ENCODE results near the gene POLR2M. TPM values are rescaled to one million over a fixed set of nuclear protein-coding genes. Genes with fewer than 3 reads are reported as not detected.

The POLR2M gene
- total RNA-seq, 1 experiment from 2014 or later, result 110 TPM

DNA sequence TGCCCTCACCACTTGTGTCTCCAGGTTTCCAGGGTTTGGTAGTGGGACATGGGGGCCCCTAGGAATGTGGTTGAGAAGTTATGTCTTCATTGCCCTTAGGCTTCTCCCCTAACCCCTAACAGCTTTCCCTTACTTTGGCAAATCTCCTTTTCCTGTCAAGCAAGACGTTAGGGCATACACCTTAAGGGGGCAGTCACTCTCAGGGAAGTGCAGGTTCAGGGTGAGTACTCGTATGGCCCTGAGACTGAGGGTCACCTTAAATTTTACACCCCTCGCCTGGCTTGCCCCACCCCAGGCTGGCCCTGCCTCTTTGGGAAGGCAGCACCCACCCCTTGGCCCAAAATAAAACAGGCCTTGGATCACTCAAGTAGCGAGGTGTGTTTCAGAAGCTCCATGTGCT lies 33.5 kb downstream of the POLR2M start:
- no peaks in the 10 kb centered on the region for H3K27me3 ChIP-seq (ENCODE audit: control insufficient read depth, insufficient read depth, low read length)
- H3K4me3 ChIP-seq (ENCODE audit: insufficient read depth, low read depth, low read length), result no peak overlapping the region
- DNase-seq, result peak; percentile 48
- no peaks in the 10 kb centered on the region for H3K36me3 ChIP-seq (replicated peaks; ENCODE audit: control insufficient read depth, insufficient read depth, low read length)

DNA sequence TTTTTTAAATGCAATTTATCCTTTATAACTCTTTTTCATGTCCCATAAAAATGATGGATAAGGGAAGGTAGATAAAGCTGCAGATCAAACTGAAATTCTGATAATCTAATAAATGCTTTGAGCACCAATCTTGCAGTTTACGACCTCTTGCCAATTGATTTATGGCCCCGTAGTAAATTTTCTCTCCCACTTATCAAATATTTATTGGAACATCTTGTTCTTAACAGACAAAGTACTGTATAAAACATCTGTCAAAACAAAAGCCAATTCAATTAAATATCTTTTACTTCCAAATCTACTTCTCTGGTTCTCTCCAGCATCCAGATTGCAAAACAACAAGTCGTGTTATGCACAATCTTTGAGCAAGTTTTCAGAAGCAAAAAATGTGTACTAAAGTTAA lies 34.6 kb downstream of the POLR2M start:
- Histone ChIP-seq H3K4me3 (ENCODE audit: insufficient read depth, low read depth, low read length) (no peak overlapping the region), H3K36me3 (replicated peaks; ENCODE audit: control insufficient read depth, insufficient read depth, low read length) (no peaks in the 10 kb centered on the region), H3K27me3 (ENCODE audit: control insufficient read depth, insufficient read depth, low read length) (no peaks in the 10 kb centered on the region)
- no peak for DNase-seq

DNA sequence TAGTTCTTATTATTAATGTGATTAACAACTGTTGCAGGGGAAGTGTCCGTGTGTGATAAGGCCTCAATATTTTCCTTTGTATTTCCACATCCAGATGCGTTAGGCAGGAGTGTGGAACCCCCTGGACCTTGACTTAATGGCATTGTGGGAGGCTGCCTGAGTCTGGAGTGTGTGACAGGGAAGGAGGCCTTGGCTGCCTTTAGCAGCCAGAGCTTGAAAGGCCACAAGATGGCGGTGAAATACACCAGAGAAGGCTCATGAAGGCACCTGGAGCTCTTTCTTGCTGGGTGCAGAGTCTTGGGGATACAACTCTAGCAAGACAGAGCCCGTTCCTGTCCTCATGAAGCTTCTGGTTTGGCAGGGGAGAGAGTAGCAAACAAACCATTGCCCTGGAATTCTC lies 36.9 kb downstream of the POLR2M start:
- Histone ChIP-seq H3K36me3 (replicated peaks; ENCODE audit: control insufficient read depth, insufficient read depth, low read length) (no peaks in the 10 kb centered on the region), H3K27me3 (ENCODE audit: control insufficient read depth, insufficient read depth, low read length) (no peaks in the 10 kb centered on the region), H3K4me3 (ENCODE audit: insufficient read depth, low read depth, low read length) (no peak overlapping the region)
- DNase-seq, result peak; percentile 26

DNA sequence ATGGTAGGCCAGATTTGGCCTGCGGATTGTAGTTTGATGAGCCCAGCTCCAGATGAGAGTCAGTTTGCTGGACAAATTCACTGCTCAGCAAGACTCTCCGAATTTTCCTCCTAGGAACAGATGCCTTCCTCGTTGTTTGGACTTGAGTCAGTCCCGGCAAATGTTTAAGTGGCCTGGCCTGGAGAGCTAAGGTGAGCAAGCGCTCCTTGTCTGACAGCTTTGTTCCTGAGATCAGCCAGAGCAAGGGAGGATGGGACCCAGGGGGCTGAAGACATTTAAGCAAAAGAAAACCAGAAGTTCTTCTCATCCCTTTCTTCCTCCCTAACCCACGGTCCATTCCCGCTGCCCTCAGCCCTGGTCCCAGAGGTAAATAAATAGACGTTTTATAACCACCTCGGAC lies 40.3 kb downstream of the POLR2M start:
- Histone ChIP-seq H3K4me3 (ENCODE audit: insufficient read depth, low read depth, low read length) (no peak overlapping the region), H3K36me3 (replicated peaks; ENCODE audit: control insufficient read depth, insufficient read depth, low read length) (no peaks in the 10 kb centered on the region), H3K27me3 (ENCODE audit: control insufficient read depth, insufficient read depth, low read length) (no peaks in the 10 kb centered on the region)
- no peak for DNase-seq

DNA sequence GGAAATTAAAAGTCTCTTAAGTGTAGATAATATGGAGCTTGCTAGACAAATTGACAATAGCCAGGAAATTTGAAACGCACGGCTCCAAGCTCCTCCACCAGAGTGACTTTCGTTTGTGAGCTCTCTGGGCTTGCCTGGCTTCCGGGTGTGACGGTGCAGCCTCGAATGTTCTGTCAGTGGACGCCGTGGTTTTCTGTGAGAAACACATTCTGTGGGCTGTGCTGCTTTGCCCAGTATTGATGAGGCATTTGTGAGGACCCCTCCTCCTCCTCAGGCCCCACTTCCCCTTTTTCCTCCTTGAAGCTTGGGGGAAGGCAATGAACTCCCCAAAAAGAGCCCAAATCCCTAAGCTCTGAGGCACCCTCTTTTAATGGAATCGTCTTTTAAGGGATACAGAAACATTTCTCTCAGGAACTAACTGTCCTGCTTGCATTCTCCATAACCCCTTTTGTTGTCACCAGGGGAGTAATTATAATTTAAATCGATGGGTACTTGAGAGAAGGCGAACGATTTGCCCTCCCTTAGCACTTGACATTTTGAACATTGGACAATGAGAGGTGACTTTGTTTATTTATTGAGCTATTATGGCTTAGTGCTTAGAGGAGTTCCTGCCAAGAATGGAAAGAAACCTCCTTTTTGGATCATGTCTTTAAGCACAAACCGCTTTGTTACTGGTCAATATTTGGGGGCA lies 40.8 kb downstream of the POLR2M start:
- Histone ChIP-seq H3K27me3 (ENCODE audit: control insufficient read depth, insufficient read depth, low read length) (no peaks in the 10 kb centered on the region), H3K36me3 (replicated peaks; ENCODE audit: control insufficient read depth, insufficient read depth, low read length) (no peaks in the 10 kb centered on the region), H3K4me3 (ENCODE audit: insufficient read depth, low read depth, low read length) (no peak overlapping the region)
- no peak for DNase-seq

DNA sequence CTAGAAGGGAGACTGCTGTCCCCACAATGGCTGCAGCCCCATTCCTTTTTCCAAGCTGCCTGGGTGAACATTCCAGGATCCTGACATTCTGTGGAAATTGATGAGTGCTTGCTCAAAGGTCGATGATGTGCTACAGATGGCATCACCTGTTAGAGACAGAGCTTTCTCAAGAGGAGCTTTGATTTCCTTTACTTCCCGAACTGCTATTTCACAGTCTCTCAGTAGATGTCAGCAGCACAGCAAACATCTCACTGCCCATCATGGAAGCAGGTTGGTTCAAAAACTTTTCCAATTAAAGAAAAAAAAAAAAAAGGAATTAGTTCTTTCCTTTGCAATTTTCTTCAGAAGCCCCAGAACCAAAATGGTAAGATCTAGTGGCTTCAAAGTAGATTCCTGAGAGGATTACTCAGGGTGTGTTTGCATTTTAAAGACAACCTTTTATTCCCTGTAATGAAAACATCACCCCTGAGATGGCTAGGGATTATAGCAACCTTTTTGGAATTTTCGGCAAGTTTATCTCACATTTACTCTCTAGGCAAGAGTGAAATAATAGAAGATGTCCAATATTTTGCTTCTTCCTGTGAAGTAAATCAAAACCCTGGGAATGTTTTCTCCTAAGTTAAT lies 44.8 kb downstream of the POLR2M start:
- H3K4me3 ChIP-seq (ENCODE audit: insufficient read depth, low read depth, low read length), result no peak overlapping the region
- H3K36me3 ChIP-seq (replicated peaks; ENCODE audit: control insufficient read depth, insufficient read depth, low read length), result no peaks in the 10 kb centered on the region
- peak; percentile 56 for DNase-seq
- no peaks in the 10 kb centered on the region for H3K27me3 ChIP-seq (ENCODE audit: control insufficient read depth, insufficient read depth, low read length)

DNA sequence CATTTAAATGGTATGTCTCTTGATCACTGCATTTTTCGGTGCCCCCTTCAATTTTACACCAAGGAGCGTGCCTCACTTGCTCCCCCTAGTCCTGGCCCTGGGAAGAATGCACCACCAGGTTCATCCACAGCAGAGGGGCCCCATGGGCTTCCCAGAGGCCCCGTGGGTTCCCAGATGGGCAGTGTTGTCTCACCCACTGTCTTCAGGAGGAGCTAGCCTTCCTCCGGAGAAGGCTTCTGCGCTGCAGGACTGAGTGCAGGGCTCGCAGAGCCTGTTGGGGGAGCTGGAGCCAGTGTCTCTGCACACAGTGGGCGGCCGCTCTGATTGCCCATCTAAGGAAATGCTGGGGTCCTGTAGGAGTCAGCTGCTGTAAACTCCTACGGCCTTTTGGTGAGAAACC lies 45.9 kb downstream of the POLR2M start:
- Histone ChIP-seq H3K4me3 (ENCODE audit: insufficient read depth, low read depth, low read length) (no peak overlapping the region), H3K27me3 (ENCODE audit: control insufficient read depth, insufficient read depth, low read length) (no peaks in the 10 kb centered on the region), H3K36me3 (replicated peaks; ENCODE audit: control insufficient read depth, insufficient read depth, low read length) (no peaks in the 10 kb centered on the region)
- peak; percentile 73 for DNase-seq

DNA sequence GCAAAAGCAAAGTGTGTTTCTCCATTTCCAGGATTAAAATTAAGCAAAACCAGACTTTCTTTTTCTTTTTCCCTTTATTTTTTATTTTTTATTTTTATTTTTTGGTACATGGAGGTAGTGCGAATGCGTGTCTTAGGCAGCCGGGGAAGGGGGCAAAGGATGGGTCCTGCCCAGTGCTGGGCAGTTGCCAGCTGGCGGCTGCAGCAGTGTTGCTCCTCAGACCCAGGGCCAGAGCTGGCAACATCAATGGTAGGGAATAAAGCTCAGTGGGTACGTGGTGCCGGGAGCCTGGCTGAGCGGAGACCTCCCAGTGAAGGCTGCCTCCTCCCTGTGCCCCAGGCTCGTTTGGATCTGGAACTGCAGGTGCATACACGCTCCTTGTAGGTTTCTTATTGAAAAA lies 46.3 kb downstream of the POLR2M start:
- Histone ChIP-seq H3K36me3 (replicated peaks; ENCODE audit: control insufficient read depth, insufficient read depth, low read length) (no peaks in the 10 kb centered on the region), H3K27me3 (ENCODE audit: control insufficient read depth, insufficient read depth, low read length) (no peaks in the 10 kb centered on the region), H3K4me3 (ENCODE audit: insufficient read depth, low read depth, low read length) (no peak overlapping the region)
- no peak for DNase-seq

DNA sequence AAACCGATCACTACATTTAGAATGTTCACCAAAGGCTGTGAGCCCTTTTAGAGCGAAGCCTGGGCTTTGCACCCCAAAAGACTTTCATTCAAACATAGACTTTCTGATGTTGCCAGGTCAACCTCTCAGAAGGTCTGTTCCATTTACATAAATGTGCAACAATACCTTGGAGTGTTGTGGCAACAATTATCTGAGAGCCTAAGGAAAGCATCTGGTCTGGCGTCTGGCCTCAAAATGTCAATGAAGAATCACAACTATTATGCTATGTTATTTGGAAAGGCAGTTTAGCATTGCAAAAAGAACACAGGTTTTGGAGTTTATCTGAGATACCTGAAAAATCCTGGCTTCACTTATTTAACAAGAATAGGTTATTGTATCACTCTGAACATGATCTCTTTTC lies 50.0 kb downstream of the POLR2M start:
- DNase-seq, result no peak
- Histone ChIP-seq H3K36me3 (replicated peaks; ENCODE audit: control insufficient read depth, insufficient read depth, low read length) (no peaks in the 10 kb centered on the region), H3K27me3 (ENCODE audit: control insufficient read depth, insufficient read depth, low read length) (no peaks in the 10 kb centered on the region), H3K4me3 (ENCODE audit: insufficient read depth, low read depth, low read length) (no peak overlapping the region)

DNA sequence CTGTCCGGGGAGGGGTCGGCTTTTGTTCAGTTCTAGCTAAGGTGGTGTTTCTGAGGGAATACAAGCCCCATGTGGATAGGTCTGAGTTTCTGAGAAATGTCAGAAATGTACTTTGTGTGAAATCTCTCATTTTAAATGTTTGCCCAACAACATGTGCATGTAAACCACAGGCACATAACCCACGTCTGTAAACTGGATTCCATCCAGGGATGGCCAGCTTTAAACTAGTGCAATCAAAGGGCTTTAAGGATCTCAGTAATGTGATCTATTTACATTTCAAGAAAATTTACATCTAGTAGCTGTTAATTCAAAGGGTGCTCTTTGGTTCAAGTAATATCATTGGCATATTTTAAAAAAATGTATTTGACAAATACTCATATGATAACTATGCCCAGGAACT lies 52.0 kb downstream of the POLR2M start:
- H3K4me3 ChIP-seq (ENCODE audit: insufficient read depth, low read depth, low read length), result no peak overlapping the region
- H3K36me3 ChIP-seq (replicated peaks; ENCODE audit: control insufficient read depth, insufficient read depth, low read length), result no peaks in the 10 kb centered on the region
- DNase-seq, result no peak
- no peaks in the 10 kb centered on the region for H3K27me3 ChIP-seq (ENCODE audit: control insufficient read depth, insufficient read depth, low read length)

DNA sequence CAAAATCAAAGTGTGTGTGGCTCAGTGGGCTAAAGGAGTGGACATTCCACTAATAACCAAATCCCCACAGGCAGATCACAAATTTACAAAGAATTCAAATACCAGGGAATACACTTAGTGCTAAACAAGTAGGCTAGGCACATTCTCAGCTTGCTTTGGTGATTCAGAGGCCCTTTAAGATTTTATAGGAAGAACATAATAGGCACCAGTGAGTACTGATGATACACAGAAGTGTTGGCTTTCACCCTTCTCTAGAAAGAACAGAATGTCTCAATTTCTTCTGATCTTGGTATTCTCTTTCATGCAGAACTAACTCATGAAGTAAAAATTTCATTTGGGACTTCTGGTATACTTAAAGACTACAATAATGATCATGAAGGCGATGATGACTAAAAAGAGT lies 55.0 kb downstream of the POLR2M start:
- H3K27me3 ChIP-seq (ENCODE audit: control insufficient read depth, insufficient read depth, low read length), result no peaks in the 10 kb centered on the region
- H3K36me3 ChIP-seq (replicated peaks; ENCODE audit: control insufficient read depth, insufficient read depth, low read length), result no peaks in the 10 kb centered on the region
- H3K4me3 ChIP-seq (ENCODE audit: insufficient read depth, low read depth, low read length), result no peak overlapping the region
- no peak for DNase-seq

DNA sequence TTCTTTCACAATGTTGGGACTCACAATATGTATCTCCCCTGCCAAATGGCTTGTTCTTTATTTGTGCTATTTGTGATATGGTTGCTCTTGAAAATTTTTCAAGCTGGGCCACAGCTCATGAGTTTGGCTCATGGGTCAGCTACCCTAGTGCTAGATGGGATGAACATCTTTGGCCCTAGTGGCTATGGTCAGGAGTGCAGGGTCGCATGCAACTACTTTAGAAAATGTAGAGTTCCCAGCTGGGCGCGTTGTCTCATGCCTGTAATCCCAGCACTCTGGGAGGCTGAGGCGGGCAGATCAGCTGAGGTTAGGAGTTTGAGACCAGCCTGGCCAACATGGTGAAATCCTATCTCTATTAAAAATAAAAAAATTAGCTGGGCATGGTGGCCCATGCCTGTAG lies 55.8 kb downstream of the POLR2M start:
- Histone ChIP-seq H3K4me3 (ENCODE audit: insufficient read depth, low read depth, low read length) (no peak overlapping the region), H3K36me3 (replicated peaks; ENCODE audit: control insufficient read depth, insufficient read depth, low read length) (no peaks in the 10 kb centered on the region), H3K27me3 (ENCODE audit: control insufficient read depth, insufficient read depth, low read length) (no peaks in the 10 kb centered on the region)
- no peak for DNase-seq

DNA sequence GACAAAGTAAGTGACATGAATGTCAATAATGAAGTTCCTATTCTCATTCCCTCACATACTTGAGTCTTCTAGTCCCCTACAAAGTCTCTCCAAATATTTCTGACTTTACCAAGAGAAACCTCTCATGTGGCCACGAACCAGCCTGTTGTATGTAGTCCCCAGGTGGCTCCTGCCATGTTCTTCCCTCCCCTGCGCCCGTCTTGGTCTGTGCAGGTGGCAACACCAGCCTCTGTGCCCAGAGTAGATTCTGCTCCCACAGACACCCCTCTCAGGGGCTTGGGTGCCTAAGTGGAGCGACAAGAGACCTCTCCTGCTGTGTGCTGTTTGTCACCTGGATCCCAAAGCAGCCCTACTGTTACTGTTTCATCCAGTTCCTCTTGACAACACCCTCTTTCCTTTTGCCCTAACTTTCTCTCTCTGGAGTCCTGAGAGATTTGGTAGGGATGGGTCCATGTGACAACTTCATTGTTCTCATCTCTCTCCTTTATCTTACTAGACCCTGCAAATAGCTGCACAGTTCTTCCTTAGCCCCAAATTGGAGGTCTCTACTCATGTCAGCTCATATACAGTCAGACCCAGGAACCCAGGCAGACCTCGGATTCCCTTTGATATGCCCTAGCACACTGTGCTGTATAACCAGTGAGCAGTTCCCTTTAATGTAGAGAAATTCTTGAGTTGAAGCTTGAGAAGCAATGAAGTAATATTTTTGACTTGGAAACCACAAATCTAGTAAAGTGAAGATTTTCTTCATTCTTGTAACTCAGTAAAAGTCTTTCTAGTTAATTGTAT lies 56.9 kb downstream of the POLR2M start:
- H3K27me3 ChIP-seq (ENCODE audit: control insufficient read depth, insufficient read depth, low read length), result no peaks in the 10 kb centered on the region

More for the DNA sequence above, 56.9 kb downstream of the POLR2M start:
- DNase-seq, result no peak
- Histone ChIP-seq H3K36me3 (replicated peaks; ENCODE audit: control insufficient read depth, insufficient read depth, low read length) (no peaks in the 10 kb centered on the region), H3K4me3 (ENCODE audit: insufficient read depth, low read depth, low read length) (no peak overlapping the region)

Data from H7 (cell line).